HG03520 (cell line): ENCODE measurements around the gene LTBP2.

Experiments
- ATAC-seq: cut with Tn5 transposase; IDR thresholded peaks from one replicate; pipeline ENCODE4 v1.9.1; 2021; ENCODE audit warnings: mild to moderate bottlenecking, moderate library complexity; ENCODE audit not compliant: unreplicated experiment

LTBP2 gene

GRCh38 chr14:74531467-74531866 lies 80.6 kb downstream of the LTBP2 start:
- no peak for ATAC-seq

GRCh38 chr14:74531006-74531405 lies 81.0 kb downstream of the LTBP2 start:
- ATAC-seq = no peak

GRCh38 chr14:74528886-74529285 lies 83.2 kb downstream of the LTBP2 start:
- no peak for ATAC-seq

GRCh38 chr14:74528406-74528805 lies 83.6 kb downstream of the LTBP2 start:
- no peak for ATAC-seq

- ATAC-seq = no peak
These were observed 84.2 kb downstream of the LTBP2 start for GRCh38 chr14:74527736-74528280.

- no peak for ATAC-seq
These were observed 85.0 kb downstream of the LTBP2 start for GRCh38 chr14:74526854-74527585.

GRCh38 chr14:74525361-74525851 lies 86.6 kb downstream of the LTBP2 start:
- ATAC-seq = no peak

- no peak for ATAC-seq
These were observed 87.3 kb downstream of the LTBP2 start for GRCh38 chr14:74524812-74525135.

- no peak for ATAC-seq
These were observed 87.8 kb downstream of the LTBP2 start for GRCh38 chr14:74524076-74524811.

- ATAC-seq = no peak
These were observed 89.3 kb downstream of the LTBP2 start for GRCh38 chr14:74522740-74523139.

- no peak for ATAC-seq
These were observed 90.3 kb downstream of the LTBP2 start for GRCh38 chr14:74521756-74522155.

- ATAC-seq = no peak
These were observed 92.5 kb downstream of the LTBP2 start for GRCh38 chr14:74519316-74520074.

GRCh38 chr14:74518221-74518620 lies 93.8 kb downstream of the LTBP2 start:
- no peak for ATAC-seq

- no peak for ATAC-seq
These were observed 94.3 kb downstream of the LTBP2 start for GRCh38 chr14:74517731-74518130.

- ATAC-seq = no peak
These were observed 95.4 kb downstream of the LTBP2 start for GRCh38 chr14:74516451-74517160.

- ATAC-seq = no peak
These were observed 96.1 kb downstream of the LTBP2 start for GRCh38 chr14:74515891-74516412.

GRCh38 chr14:74514471-74514941 lies 97.5 kb downstream of the LTBP2 start:
- no peak for ATAC-seq

GRCh38 chr14:74511966-74512830 lies 99.8 kb downstream of the LTBP2 start:
- no peak for ATAC-seq

GRCh38 chr14:74510959-74511409 lies 101.1 kb downstream of the LTBP2 start:
- ATAC-seq = no peak
